PC-9 (cell line): ENCODE data around the gene SLCO2A1.

Experiments used
- EZH2 ChIP-seq: fragments of 200-600 bp; sonication (generic); IDR thresholded peaks from 2 replicates; pipeline ENCODE4 v1.8.0; 2017; ENCODE audit warnings: antibody characterized with exemption, low read depth
- TF ChIP-seq, protein P1 (sequence below): fragments of 200-600 bp; sonication (generic); conservative IDR thresholded peaks from 2 replicates; pipeline ENCODE4 v1.6.1; 2017; ENCODE audit warnings: mixed run types, antibody characterized with exemption, mild to moderate bottlenecking, moderate library complexity

DNA sequence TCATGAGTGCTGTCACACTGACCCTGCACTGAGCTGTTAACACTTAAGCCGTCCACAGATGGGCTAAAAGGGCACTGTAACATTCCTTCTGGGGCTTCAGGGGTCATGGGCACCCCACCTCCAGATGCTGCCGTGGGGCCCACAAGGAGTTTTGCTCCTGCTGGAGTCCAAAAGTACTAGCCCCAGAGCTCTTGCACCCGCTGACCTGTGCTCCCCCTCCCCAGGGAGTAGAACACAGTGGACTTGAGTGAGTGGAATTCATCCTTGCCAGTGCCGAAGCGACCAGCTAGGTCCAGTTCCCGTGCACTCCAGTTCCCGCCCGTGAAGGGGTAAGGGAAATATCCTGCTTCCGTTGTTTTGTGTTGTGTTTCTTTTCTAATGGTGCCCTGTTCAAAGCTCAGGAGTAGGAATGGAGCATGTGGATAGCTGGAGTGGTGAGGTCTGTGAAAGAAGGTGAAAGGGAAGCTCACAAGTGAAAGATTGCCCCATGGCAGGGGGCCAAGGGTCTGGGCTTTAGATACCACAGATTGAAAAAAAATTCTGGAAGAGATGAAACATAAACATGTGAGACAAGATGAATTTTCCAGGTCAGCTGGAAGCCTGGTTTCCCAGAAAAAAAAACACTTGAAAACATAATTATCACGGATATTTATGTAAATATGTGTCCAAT, 36.6 kb downstream of the SLCO2A1 start:
- no peak for TF ChIP-seq EZH2
- TF ChIP-seq, protein P1, sequence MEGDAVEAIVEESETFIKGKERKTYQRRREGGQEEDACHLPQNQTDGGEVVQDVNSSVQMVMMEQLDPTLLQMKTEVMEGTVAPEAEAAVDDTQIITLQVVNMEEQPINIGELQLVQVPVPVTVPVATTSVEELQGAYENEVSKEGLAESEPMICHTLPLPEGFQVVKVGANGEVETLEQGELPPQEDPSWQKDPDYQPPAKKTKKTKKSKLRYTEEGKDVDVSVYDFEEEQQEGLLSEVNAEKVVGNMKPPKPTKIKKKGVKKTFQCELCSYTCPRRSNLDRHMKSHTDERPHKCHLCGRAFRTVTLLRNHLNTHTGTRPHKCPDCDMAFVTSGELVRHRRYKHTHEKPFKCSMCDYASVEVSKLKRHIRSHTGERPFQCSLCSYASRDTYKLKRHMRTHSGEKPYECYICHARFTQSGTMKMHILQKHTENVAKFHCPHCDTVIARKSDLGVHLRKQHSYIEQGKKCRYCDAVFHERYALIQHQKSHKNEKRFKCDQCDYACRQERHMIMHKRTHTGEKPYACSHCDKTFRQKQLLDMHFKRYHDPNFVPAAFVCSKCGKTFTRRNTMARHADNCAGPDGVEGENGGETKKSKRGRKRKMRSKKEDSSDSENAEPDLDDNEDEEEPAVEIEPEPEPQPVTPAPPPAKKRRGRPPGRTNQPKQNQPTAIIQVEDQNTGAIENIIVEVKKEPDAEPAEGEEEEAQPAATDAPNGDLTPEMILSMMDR, result no peak
